GM23338 (cell line): Measurements from ENCODE around the gene CLEC2B. TPM values are rescaled to one million over a fixed set of nuclear protein-coding genes. Genes with fewer than 3 reads are reported as not detected.

Experiments used
- ATAC-seq: fragments of 200-7000 bp; cut with Tn5 transposase; 3 replicates; pipeline ENCODE4 v1.9.1; 2020
- DNase-seq: peaks from one replicate; pipeline ENCODE4 v3.0.0-alpha.2; 2015; ENCODE audit warnings: low spot score
- H2AFZ ChIP-seq: fragments of 200-600 bp; sonication (generic); 2 replicates; pipeline ENCODE4 v1.8.0; 2016; ENCODE audit warnings: antibody characterized with exemption, mild to moderate bottlenecking, moderate library complexity
- H3F3A ChIP-seq: fragments of 200-600 bp; sonication (generic); replicated peaks from 2 replicates; pipeline ENCODE4 v1.8.0; 2017; ENCODE audit warnings: antibody characterized with exemption, mixed run types, low read depth
- H3K27ac ChIP-seq: fragments of 200-600 bp; sonication (generic); 2 replicates; pipeline ENCODE4 v1.6.1; 2016; ENCODE audit warnings: low read depth
- H3K27me3 ChIP-seq: fragments of 200-600 bp; sonication (generic); 2 replicates; pipeline ENCODE4 v1.8.0; 2016; ENCODE audit warnings: mild to moderate bottlenecking, mixed run types, moderate library complexity; ENCODE audit not compliant: insufficient read depth
- H3K36me3 ChIP-seq: fragments of 200-600 bp; sonication (generic); 2 replicates; pipeline ENCODE4 v1.8.0; 2016; ENCODE audit warnings: mild to moderate bottlenecking; ENCODE audit not compliant: insufficient read depth
- H3K4me1 ChIP-seq: fragments of 200-600 bp; sonication (generic); 2 replicates; pipeline ENCODE4 v1.8.0; 2016; ENCODE audit warnings: mild to moderate bottlenecking, moderate library complexity; ENCODE audit not compliant: insufficient read depth
- H3K4me2 ChIP-seq: fragments of 200-600 bp; sonication (generic); 2 replicates; pipeline ENCODE4 v1.7.1; 2017; ENCODE audit warnings: mixed run types
- H3K4me3 ChIP-seq: fragments of 200-600 bp; sonication (generic); 2 replicates; pipeline ENCODE4 v1.6.1; 2016; ENCODE audit warnings: mixed run types
- H3K79me2 ChIP-seq: fragments of 200-600 bp; sonication (generic); replicated peaks from 2 replicates; pipeline ENCODE4 v1.8.0; 2017; ENCODE audit warnings: mild to moderate bottlenecking; ENCODE audit not compliant: insufficient read depth
- H3K9me2 ChIP-seq: fragments of 200-600 bp; sonication (generic); 2 replicates; pipeline ENCODE4 v1.8.0; 2017; ENCODE audit not compliant: insufficient read depth
- H4K20me1 ChIP-seq: fragments of 200-600 bp; sonication (generic); replicated peaks from 2 replicates; pipeline ENCODE4 v1.8.0; 2017; ENCODE audit warnings: mild to moderate bottlenecking; ENCODE audit not compliant: insufficient read depth
- H3K27ac Mint-ChIP-seq: 2 replicates; pipeline ENCODE4 v1.8.0; 2020; ENCODE audit warnings: inconsistent platforms, mild to moderate bottlenecking, moderate library complexity, mixed read lengths
- H3K27me3 Mint-ChIP-seq: 3 replicates; pipeline ENCODE4 v1.8.0; 2022; ENCODE audit warnings: low read depth, mild to moderate bottlenecking, moderate library complexity, mixed read lengths, inconsistent platforms; ENCODE audit not compliant: insufficient read depth, poor library complexity
- H3K36me3 Mint-ChIP-seq: 3 replicates; pipeline ENCODE4 v1.8.0; 2021; ENCODE audit warnings: low read depth, mild to moderate bottlenecking, inconsistent platforms, moderate library complexity, mixed read lengths
- H3K4me1 Mint-ChIP-seq: 3 replicates; pipeline ENCODE4 v1.8.0; 2020; ENCODE audit warnings: mild to moderate bottlenecking, inconsistent platforms, mixed read lengths
- H3K4me3 Mint-ChIP-seq: 3 replicates; pipeline ENCODE4 v1.8.0; 2021; ENCODE audit warnings: moderate library complexity, mild to moderate bottlenecking, inconsistent platforms, mixed read lengths
- H3K9me3 Mint-ChIP-seq: 3 replicates; pipeline ENCODE4 v1.8.0; 2020; ENCODE audit warnings: moderate library complexity, mild to moderate bottlenecking, inconsistent platforms, mixed read lengths
- CREB1 ChIP-seq: fragments of 250-450 bp; sonication (Bioruptor Pico); IDR thresholded peaks from 2 replicates; pipeline ENCODE4 v1.5.0; 2020; ENCODE audit warnings: low read depth, mild to moderate bottlenecking, moderate library complexity
- EZH2 ChIP-seq: fragments of 200-600 bp; sonication (generic); IDR thresholded peaks from one replicate; pipeline ENCODE4 v1.8.0; 2017; ENCODE audit warnings: antibody characterized with exemption, mild to moderate bottlenecking, low read depth; ENCODE audit not compliant: unreplicated experiment
- POLR2AphosphoS5 ChIP-seq: IDR thresholded peaks from 2 replicates; pipeline ENCODE4 v1.6.1; 2016; ENCODE audit warnings: antibody characterized with exemption, low read depth
- STAT1 ChIP-seq: IDR thresholded peaks from one replicate; pipeline ENCODE4 v1.6.1; 2016; ENCODE audit warnings: antibody characterized with exemption; ENCODE audit not compliant: unreplicated experiment
- ZNF114 ChIP-seq: fragments of 250-450 bp; sonication (Bioruptor Pico); IDR thresholded peaks from 2 replicates; pipeline ENCODE4 v1.5.0; 2020; ENCODE audit warnings: mild to moderate bottlenecking, moderate library complexity
- ZNF331 ChIP-seq: fragments of 250-450 bp; sonication (Bioruptor Pico); IDR thresholded peaks from 2 replicates; pipeline ENCODE4 v1.5.0; 2020; ENCODE audit warnings: low read depth, mild to moderate bottlenecking, moderate library complexity
- polyA plus RNA-seq: library from polyadenylated mRNA; unstranded; fragments of >200 nt; fragmentation: Nextera tagmentation; extraction: Ambion mirVana; gene quantifications from 2 replicates; pipeline ENCODE4 v1.2.1, GENCODE V29; 2016
- total RNA-seq: library from RNA; depleted of rRNA; stranded (reverse); fragments of >200 nt; shearing (Covaris generic); gene quantifications from 2 replicates; pipeline ENCODE4 v1.2.3, GENCODE V29; 2014
- TF ChIP-seq, protein P1 (sequence below): IDR thresholded peaks from 2 replicates; pipeline ENCODE4 v1.6.1; 2016; ENCODE audit warnings: antibody characterized with exemption
- TF ChIP-seq, protein P2 (sequence below): fragments of 250-450 bp; sonication (Bioruptor Pico); IDR thresholded peaks from 2 replicates; pipeline ENCODE4 v1.5.0; 2020; ENCODE audit warnings: mild to moderate bottlenecking, moderate library complexity
- TF ChIP-seq, protein P3 (sequence below), 2 experiments: fragments of 200-600 bp in 1 of 2; sonication (generic) in 1 of 2; conservative IDR thresholded peaks; 2 replicates each; pipeline versions ENCODE4 v1.5.1 to v1.6.1; 2016 to 2017; ENCODE audit warnings: antibody characterized with exemption in 2 of 2, low read depth in 2 of 2, mild to moderate bottlenecking in 2 of 2, moderate library complexity in 1 of 2

CLEC2B gene
- total and polyA plus RNA-seq, 2 experiments from 2014 or later: not detected

DNA sequence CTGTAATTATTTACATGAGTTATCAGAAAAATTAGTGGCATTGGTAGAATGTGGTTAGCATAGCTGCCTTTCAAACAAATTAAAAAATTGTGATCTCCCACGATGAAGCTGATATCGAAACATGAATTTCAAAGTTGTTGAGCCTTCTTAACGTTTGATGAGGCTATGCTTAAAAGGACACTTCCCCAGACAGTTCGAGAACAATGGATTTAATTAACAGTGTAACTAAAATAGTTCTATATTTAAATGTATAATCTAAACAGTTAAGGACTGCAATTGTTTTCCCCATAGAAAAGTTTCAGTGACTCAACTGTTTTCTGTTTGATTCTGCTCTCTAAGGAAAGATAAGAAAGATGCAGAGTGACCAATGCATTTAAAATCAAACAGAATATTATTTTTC, 1.6 kb downstream of the CLEC2B start:
- H3K79me2 ChIP-seq: no peaks in the 10 kb centered on the region
- no peaks in the 10 kb centered on the region for H3F3A ChIP-seq
- no peak for DNase-seq
- no peak overlapping the region for H3K4me3 ChIP-seq
- H4K20me1 ChIP-seq: no peaks in the 10 kb centered on the region
- H3K4me3 Mint-ChIP-seq: no peak overlapping the region
- no peaks in the 10 kb centered on the region for H3K36me3 Mint-ChIP-seq
- H3K9me2 ChIP-seq: no peaks in the 10 kb centered on the region
- no peak overlapping the region for H3K27ac ChIP-seq
- no peaks in the 10 kb centered on the region for H3K27me3 Mint-ChIP-seq
- H3K9me3 Mint-ChIP-seq: no peaks in the 10 kb centered on the region
- H3K27ac Mint-ChIP-seq: no peak overlapping the region; the same call in 1 of the 2 replicates
- H3K4me2 ChIP-seq: no peak overlapping the region
- ATAC-seq: no peak
- H3K4me1 Mint-ChIP-seq: peaks cover 15% of the 10 kb centered on the region; the same call in 2 of the 3 replicates
- no peaks in the 10 kb centered on the region for H3K36me3 ChIP-seq
- no peaks in the 10 kb centered on the region for H3K27me3 ChIP-seq
- H2AFZ ChIP-seq: no peak overlapping the region
- peaks cover 19% of the 10 kb centered on the region for H3K4me1 ChIP-seq
- TF ChIP-seq CREB1 (CRISPR knock-in tag): no peak
- TF ChIP-seq, protein P1, sequence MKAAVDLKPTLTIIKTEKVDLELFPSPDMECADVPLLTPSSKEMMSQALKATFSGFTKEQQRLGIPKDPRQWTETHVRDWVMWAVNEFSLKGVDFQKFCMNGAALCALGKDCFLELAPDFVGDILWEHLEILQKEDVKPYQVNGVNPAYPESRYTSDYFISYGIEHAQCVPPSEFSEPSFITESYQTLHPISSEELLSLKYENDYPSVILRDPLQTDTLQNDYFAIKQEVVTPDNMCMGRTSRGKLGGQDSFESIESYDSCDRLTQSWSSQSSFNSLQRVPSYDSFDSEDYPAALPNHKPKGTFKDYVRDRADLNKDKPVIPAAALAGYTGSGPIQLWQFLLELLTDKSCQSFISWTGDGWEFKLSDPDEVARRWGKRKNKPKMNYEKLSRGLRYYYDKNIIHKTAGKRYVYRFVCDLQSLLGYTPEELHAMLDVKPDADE: no peak

DNA sequence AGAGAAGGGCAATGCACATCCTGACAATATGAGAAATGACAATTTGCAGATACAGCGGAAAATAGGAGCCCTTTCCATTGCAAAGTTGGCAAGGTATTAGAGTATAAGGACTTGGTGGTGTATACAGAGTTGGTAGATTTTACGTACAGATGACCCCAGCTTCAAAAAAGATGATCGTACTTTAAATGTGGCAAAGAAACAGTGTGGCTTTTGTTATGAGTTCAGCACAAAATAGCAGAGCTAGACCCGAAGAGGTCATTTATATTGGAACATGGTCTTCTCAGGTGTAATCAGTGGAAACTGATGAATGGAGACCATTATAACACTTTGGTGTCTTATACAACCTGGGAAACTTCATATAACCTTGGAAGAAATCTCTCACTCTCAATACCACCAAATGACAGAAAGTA, 2.3 kb downstream of the CLEC2B start:
- Histone ChIP-seq H2AFZ (no peak overlapping the region), H3K9me2 (no peaks in the 10 kb centered on the region), H3K4me1 (peaks cover 19% of the 10 kb centered on the region), H3K27me3 (no peaks in the 10 kb centered on the region), H3K4me2 (no peak overlapping the region), H3K36me3 (no peaks in the 10 kb centered on the region), H4K20me1 (no peaks in the 10 kb centered on the region), H3K79me2 (no peaks in the 10 kb centered on the region), H3F3A (no peaks in the 10 kb centered on the region), H3K27ac (no peak overlapping the region), H3K4me3 (no peak overlapping the region)
- no peak for ATAC-seq
- Mint-ChIP-seq H3K9me3 (no peaks in the 10 kb centered on the region), H3K4me3 (no peak overlapping the region), H3K27me3 (no peaks in the 10 kb centered on the region), H3K36me3 (no peaks in the 10 kb centered on the region), H3K27ac (peak overlapping the region; percentile 4; the same call in 1 of the 2 replicates), H3K4me1 (peaks cover 15% of the 10 kb centered on the region; the same call in 2 of the 3 replicates)
- no peak for DNase-seq
- TF ChIP-seq ZNF114 (CRISPR knock-in tag) (no peak), POLR2AphosphoS5 (no peak), STAT1 (no peak), ZNF331 (CRISPR knock-in tag) (no peak), EZH2 (no peak), CREB1 (CRISPR knock-in tag) (no peak)
- TF ChIP-seq, protein P2, sequence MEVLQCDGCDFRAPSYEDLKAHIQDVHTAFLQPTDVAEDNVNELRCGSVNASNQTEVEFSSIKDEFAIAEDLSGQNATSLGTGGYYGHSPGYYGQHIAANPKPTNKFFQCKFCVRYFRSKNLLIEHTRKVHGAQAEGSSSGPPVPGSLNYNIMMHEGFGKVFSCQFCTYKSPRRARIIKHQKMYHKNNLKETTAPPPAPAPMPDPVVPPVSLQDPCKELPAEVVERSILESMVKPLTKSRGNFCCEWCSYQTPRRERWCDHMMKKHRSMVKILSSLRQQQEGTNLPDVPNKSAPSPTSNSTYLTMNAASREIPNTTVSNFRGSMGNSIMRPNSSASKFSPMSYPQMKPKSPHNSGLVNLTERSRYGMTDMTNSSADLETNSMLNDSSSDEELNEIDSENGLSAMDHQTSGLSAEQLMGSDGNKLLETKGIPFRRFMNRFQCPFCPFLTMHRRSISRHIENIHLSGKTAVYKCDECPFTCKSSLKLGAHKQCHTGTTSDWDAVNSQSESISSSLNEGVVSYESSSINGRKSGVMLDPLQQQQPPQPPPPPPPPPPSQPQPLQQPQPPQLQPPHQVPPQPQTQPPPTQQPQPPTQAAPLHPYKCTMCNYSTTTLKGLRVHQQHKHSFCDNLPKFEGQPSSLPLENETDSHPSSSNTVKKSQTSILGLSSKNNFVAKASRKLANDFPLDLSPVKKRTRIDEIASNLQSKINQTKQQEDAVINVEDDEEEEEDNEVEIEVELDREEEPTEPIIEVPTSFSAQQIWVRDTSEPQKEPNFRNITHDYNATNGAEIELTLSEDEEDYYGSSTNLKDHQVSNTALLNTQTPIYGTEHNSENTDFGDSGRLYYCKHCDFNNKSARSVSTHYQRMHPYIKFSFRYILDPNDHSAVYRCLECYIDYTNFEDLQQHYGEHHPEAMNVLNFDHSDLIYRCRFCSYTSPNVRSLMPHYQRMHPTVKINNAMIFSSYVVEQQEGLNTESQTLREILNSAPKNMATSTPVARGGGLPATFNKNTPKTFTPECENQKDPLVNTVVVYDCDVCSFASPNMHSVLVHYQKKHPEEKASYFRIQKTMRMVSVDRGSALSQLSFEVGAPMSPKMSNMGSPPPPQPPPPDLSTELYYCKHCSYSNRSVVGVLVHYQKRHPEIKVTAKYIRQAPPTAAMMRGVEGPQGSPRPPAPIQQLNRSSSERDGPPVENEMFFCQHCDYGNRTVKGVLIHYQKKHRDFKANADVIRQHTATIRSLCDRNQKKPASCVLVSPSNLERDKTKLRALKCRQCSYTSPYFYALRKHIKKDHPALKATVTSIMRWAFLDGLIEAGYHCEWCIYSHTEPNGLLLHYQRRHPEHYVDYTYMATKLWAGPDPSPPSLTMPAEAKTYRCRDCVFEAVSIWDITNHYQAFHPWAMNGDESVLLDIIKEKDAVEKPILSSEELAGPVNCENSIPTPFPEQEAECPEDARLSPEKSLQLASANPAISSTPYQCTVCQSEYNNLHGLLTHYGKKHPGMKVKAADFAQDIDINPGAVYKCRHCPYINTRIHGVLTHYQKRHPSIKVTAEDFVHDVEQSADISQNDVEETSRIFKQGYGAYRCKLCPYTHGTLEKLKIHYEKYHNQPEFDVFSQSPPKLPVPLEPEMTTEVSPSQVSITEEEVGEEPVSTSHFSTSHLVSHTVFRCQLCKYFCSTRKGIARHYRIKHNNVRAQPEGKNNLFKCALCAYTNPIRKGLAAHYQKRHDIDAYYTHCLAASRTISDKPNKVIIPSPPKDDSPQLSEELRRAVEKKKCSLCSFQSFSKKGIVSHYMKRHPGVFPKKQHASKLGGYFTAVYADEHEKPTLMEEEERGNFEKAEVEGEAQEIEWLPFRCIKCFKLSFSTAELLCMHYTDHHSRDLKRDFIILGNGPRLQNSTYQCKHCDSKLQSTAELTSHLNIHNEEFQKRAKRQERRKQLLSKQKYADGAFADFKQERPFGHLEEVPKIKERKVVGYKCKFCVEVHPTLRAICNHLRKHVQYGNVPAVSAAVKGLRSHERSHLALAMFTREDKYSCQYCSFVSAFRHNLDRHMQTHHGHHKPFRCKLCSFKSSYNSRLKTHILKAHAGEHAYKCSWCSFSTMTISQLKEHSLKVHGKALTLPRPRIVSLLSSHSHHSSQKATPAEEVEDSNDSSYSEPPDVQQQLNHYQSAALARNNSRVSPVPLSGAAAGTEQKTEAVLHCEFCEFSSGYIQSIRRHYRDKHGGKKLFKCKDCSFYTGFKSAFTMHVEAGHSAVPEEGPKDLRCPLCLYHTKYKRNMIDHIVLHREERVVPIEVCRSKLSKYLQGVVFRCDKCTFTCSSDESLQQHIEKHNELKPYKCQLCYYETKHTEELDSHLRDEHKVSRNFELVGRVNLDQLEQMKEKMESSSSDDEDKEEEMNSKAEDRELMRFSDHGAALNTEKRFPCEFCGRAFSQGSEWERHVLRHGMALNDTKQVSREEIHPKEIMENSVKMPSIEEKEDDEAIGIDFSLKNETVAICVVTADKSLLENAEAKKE (CRISPR knock-in tag): no peak
- TF ChIP-seq, protein P3, sequence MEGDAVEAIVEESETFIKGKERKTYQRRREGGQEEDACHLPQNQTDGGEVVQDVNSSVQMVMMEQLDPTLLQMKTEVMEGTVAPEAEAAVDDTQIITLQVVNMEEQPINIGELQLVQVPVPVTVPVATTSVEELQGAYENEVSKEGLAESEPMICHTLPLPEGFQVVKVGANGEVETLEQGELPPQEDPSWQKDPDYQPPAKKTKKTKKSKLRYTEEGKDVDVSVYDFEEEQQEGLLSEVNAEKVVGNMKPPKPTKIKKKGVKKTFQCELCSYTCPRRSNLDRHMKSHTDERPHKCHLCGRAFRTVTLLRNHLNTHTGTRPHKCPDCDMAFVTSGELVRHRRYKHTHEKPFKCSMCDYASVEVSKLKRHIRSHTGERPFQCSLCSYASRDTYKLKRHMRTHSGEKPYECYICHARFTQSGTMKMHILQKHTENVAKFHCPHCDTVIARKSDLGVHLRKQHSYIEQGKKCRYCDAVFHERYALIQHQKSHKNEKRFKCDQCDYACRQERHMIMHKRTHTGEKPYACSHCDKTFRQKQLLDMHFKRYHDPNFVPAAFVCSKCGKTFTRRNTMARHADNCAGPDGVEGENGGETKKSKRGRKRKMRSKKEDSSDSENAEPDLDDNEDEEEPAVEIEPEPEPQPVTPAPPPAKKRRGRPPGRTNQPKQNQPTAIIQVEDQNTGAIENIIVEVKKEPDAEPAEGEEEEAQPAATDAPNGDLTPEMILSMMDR (conservative IDR thresholded peaks at IDR 0.05; ENCODE audit: low read depth in 2 of 2): no peak
